H1 (cell line): Measurements from ENCODE around the gene NDUFB2. TPM values are rescaled to one million over a fixed set of nuclear protein-coding genes. Genes with fewer than 3 reads are reported as not detected.

Experiments used
- CTCF ChIA-PET: fragments of 300-600 bp; sonication (Branson Sonifier 250); formaldehyde crosslinking; loops from one replicate; lab custom pipeline; 2021; ENCODE audit not compliant: partially characterized antibody; lab: Charles Lee
- POLR2A ChIA-PET: fragments of 300-600 bp; sonication (Branson Sonifier 250); formaldehyde crosslinking; loops from one replicate; lab custom pipeline; 2021; ENCODE audit warnings: inconsistent platforms; ENCODE audit not compliant: partially characterized antibody; lab: Charles Lee
- DNase-seq, 2 experiments: peaks; one replicate each; pipeline versions ENCODE4 v3.0.0 to v3.0.0-alpha.2; 2010 to 2022; ENCODE audit warnings: low spot score in 2 of 2, low read depth in 1 of 2, mixed read lengths in 1 of 2
- FAIRE-seq: peaks from 2 replicates; lab custom pipeline; 2011; peaks lifted over from hg19 to GRCh38; lab: Jason Lieb, UNC
- H2AFZ ChIP-seq: 2 replicates; pipeline ENCODE4 v1.8.1; 2012; ENCODE audit warnings: low read length, inconsistent platforms
- H2AK5ac ChIP-seq: 2 replicates; pipeline ENCODE4 v1.6.1; 2013; ENCODE audit warnings: low read depth, low read length
- H2BK120ac ChIP-seq: replicated peaks from 2 replicates; pipeline ENCODE3; 2013; ENCODE audit warnings: low read depth, low read length, inconsistent platforms
- H2BK12ac ChIP-seq: 2 replicates; pipeline ENCODE4 v1.6.1; 2013; ENCODE audit warnings: low read depth, low read length
- H2BK15ac ChIP-seq: 2 replicates; pipeline ENCODE4 v1.6.1; 2013; ENCODE audit warnings: low read length
- H2BK20ac ChIP-seq: 2 replicates; pipeline ENCODE4 v1.6.1; 2013; ENCODE audit warnings: low read length
- H2BK5ac ChIP-seq: 2 replicates; pipeline ENCODE4 v1.6.1; 2013; ENCODE audit warnings: low read depth, low read length
- H3K14ac ChIP-seq: 2 replicates; pipeline ENCODE4 v1.6.1; 2013; ENCODE audit warnings: inconsistent platforms; ENCODE audit not compliant: insufficient read length
- H3K18ac ChIP-seq: 2 replicates; pipeline ENCODE4 v1.6.1; 2013; ENCODE audit warnings: low read length; ENCODE audit errors: extremely low read depth
- H3K23ac ChIP-seq: 2 replicates; pipeline ENCODE4 v1.6.1; 2013; ENCODE audit warnings: inconsistent platforms; ENCODE audit not compliant: insufficient read length
- H3K23me2 ChIP-seq: 2 replicates; pipeline ENCODE4 v1.6.1; 2013; ENCODE audit warnings: low read depth, low read length
- H3K27ac ChIP-seq: 2 replicates; pipeline ENCODE4 v1.6.1; 2011; ENCODE audit warnings: low read depth, low read length, inconsistent platforms
- H3K27me3 ChIP-seq, 4 experiments: replicated peaks in 1 of 4; 1 replicate in 1 of 4; 2 replicates in 3 of 4; pipeline versions ENCODE4 v1.6.1 to v1.8.1; 2011 to 2013; ENCODE audit warnings: low read length in 3 of 4, mild to moderate bottlenecking in 3 of 4, inconsistent platforms in 2 of 4, mixed read lengths in 2 of 4, moderate library complexity in 1 of 4; ENCODE audit not compliant: control insufficient read depth in 3 of 4, insufficient read depth in 3 of 4; ENCODE audit errors: extremely low read depth in 1 of 4
- H3K36me3 ChIP-seq, 4 experiments: 2 replicates each; pipeline versions ENCODE4 v1.6.1 to v1.8.1; 2011 to 2013; ENCODE audit warnings: mild to moderate bottlenecking in 4 of 4, low read length in 3 of 4, moderate library complexity in 2 of 4, control low read depth in 1 of 4, inconsistent platforms in 1 of 4; ENCODE audit not compliant: insufficient read depth in 4 of 4, control insufficient read depth in 2 of 4
- H3K4ac ChIP-seq: replicated peaks from 2 replicates; pipeline ENCODE3; 2013; ENCODE audit warnings: low read length, low read depth, mixed read lengths, inconsistent platforms; ENCODE audit not compliant: insufficient read length
- H3K4me1 ChIP-seq, 4 experiments: replicated peaks in 1 of 4; 1 replicate in 1 of 4; 2 replicates in 3 of 4; pipeline versions ENCODE4 v1.6.1 to v1.8.1; 2011 to 2013; ENCODE audit warnings: low read length in 3 of 4, inconsistent platforms in 2 of 4, mixed read lengths in 1 of 4; ENCODE audit not compliant: insufficient read depth in 4 of 4, control insufficient read depth in 3 of 4
- H3K4me2 ChIP-seq, 2 experiments: 2 replicates each; pipeline versions ENCODE4 v1.6.1 to v1.8.1; 2011 to 2013; ENCODE audit warnings: low read depth in 2 of 2, low read length in 2 of 2, control low read depth in 1 of 2, inconsistent platforms in 1 of 2, mild to moderate bottlenecking in 1 of 2; ENCODE audit not compliant: insufficient read depth in 1 of 2
- H3K4me3 ChIP-seq, 4 experiments: fragments of 200-600, 300-600 bp in 1 of 4; sonication (generic), shearing (Covaris generic), sonication (Bioruptor Twin) in 1 of 4; 2 replicates each; pipeline versions ENCODE4 v1.5.1 to v1.8.1; 2011 to 2016; ENCODE audit warnings: low read length in 4 of 4, low read depth in 3 of 4, control low read depth in 2 of 4, inconsistent platforms in 2 of 4, mild to moderate bottlenecking in 2 of 4, mixed read lengths in 1 of 4, moderate library complexity in 1 of 4; ENCODE audit not compliant: insufficient read depth in 2 of 4; ENCODE audit errors: extremely low read depth in 1 of 4
- H3K56ac ChIP-seq: replicated peaks from 2 replicates; pipeline ENCODE3; 2013; ENCODE audit warnings: low read depth, mild to moderate bottlenecking, mixed read lengths, low read length, inconsistent platforms; ENCODE audit not compliant: insufficient read length
- H3K79me1 ChIP-seq: 2 replicates; pipeline ENCODE4 v1.6.1; 2013; ENCODE audit warnings: low read depth, low read length, control low read depth
- H3K79me2 ChIP-seq, 2 experiments: 2 replicates each; pipeline versions ENCODE4 v1.6.1 to v1.8.1; 2012 to 2013; ENCODE audit warnings: low read length in 2 of 2, mild to moderate bottlenecking in 2 of 2, inconsistent platforms in 1 of 2; ENCODE audit not compliant: insufficient read depth in 2 of 2, control insufficient read depth in 1 of 2
- H3K9ac ChIP-seq, 4 experiments: replicated peaks in 1 of 4; 1 replicate in 1 of 4; 2 replicates in 3 of 4; pipeline versions ENCODE4 v1.6.1 to v1.8.1; 2011 to 2013; ENCODE audit warnings: low read depth in 3 of 4, low read length in 3 of 4, control low read depth in 2 of 4, mild to moderate bottlenecking in 2 of 4, moderate library complexity in 2 of 4, inconsistent platforms in 1 of 4; ENCODE audit errors: extremely low read depth in 1 of 4
- H3K9me3 ChIP-seq, 2 experiments: 2 replicates each; pipeline versions ENCODE4 v1.6.1 to v1.8.1; 2012 to 2013; ENCODE audit warnings: mild to moderate bottlenecking in 2 of 2, moderate library complexity in 2 of 2, control low read depth in 1 of 2, inconsistent platforms in 1 of 2, low read depth in 1 of 2, low read length in 1 of 2, mixed read lengths in 1 of 2; ENCODE audit not compliant: insufficient read depth in 2 of 2
- H4K20me1 ChIP-seq, 2 experiments: replicated peaks in 1 of 2; 2 replicates each; pipeline versions ENCODE3 to v1.8.1; 2011 to 2013; ENCODE audit warnings: inconsistent platforms in 2 of 2, low read length in 2 of 2, mild to moderate bottlenecking in 1 of 2; ENCODE audit not compliant: insufficient read depth in 2 of 2, control insufficient read depth in 1 of 2
- H4K5ac ChIP-seq: 2 replicates; pipeline ENCODE4 v1.6.1; 2013; ENCODE audit warnings: low read length, low read depth, mixed read lengths, inconsistent platforms; ENCODE audit not compliant: insufficient read length
- H4K8ac ChIP-seq: 2 replicates; pipeline ENCODE4 v1.8.0; 2013; ENCODE audit warnings: mild to moderate bottlenecking, moderate library complexity, low read length, inconsistent platforms; ENCODE audit not compliant: insufficient read depth; ENCODE audit errors: extremely low read depth
- H4K91ac ChIP-seq: replicated peaks from 2 replicates; pipeline ENCODE3; 2013; ENCODE audit warnings: low read length, mixed read lengths, inconsistent platforms; ENCODE audit not compliant: insufficient read length
- BRCA1 ChIP-seq: IDR thresholded peaks from 2 replicates; pipeline ENCODE4 v1.6.1; 2012; ENCODE audit warnings: low read depth, low read length, improper control_type of control experiment
- CTCF ChIP-seq, 3 experiments: IDR thresholded peaks; 1 replicate in 2 of 3; 2 replicates in 1 of 3; pipeline versions ENCODE4 v1.5.1 to v1.6.1; 2011; ENCODE audit warnings: low read length in 3 of 3, mild to moderate bottlenecking in 3 of 3, inconsistent platforms in 2 of 3, low read depth in 1 of 3, moderate library complexity in 1 of 3; ENCODE audit not compliant: insufficient read depth in 1 of 3; ENCODE audit errors: control extremely low read depth in 1 of 3
- JUN ChIP-seq: IDR thresholded peaks from 2 replicates; pipeline ENCODE4 v1.6.1; 2011; ENCODE audit warnings: low read depth, mild to moderate bottlenecking, improper control_type of control experiment, low read length
- MAFK ChIP-seq: IDR thresholded peaks from 2 replicates; pipeline ENCODE4 v1.6.1; 2012; ENCODE audit warnings: low read depth, mild to moderate bottlenecking, improper control_type of control experiment, low read length
- MAX ChIP-seq: IDR thresholded peaks from 2 replicates; pipeline ENCODE4 v1.6.1; 2012; ENCODE audit warnings: inconsistent platforms
- RBBP5 ChIP-seq: IDR thresholded peaks from 2 replicates; pipeline ENCODE4 v1.7.1; 2012; ENCODE audit warnings: low read depth, mild to moderate bottlenecking, inconsistent platforms, low read length, moderate library complexity, borderline replicate concordance
- RXRA ChIP-seq: IDR thresholded peaks from 2 replicates; pipeline ENCODE4 v1.6.1; 2011; ENCODE audit warnings: low read depth, mild to moderate bottlenecking, low read length, moderate library complexity; ENCODE audit not compliant: insufficient read depth
- WGBS, 2 experiments: shearing (Covaris generic) in 1 of 2; methylation state at CpG; one replicate each; pipeline versions ENCODE4 v1.1.6 to v1.1.7; 2013 to 2015; ENCODE audit warnings: low lambda C conversion rate in 2 of 2, mixed read lengths in 2 of 2, inconsistent platforms in 1 of 2, low coverage in 1 of 2, missing lambda C conversion rate in 1 of 2; ENCODE audit not compliant: insufficient replicate concordance in 2 of 2, insufficient coverage in 1 of 2, insufficient read length in 1 of 2; ENCODE audit errors: extremely low coverage in 1 of 2, missing lambda C conversion rate in 1 of 2; 5-methylcytosine and 5-hydroxymethylcytosine counted together
- polyA plus RNA-seq, 7 experiments: library from polyadenylated mRNA; depleted of rRNA in 3 of 7; stranded (reverse) in 5 of 7; unstranded in 2 of 7; fragments of >200 nt in 5 of 7; fragments of 200-250 nt in 2 of 7; gene quantifications; 1 replicate in 5 of 7; 2 replicates in 1 of 7; 4 replicates in 1 of 7; pipeline versions ENCODE4 v1.2.1 to v1.2.3, GENCODE V29; 2011 to 2013; ENCODE audit warnings: missing spikeins in 2 of 7, mixed read lengths in 2 of 7
- total RNA-seq: library from RNA; stranded (reverse); fragmentation: NEBNext Ultra II Directional; extraction: Animal tissue kit (Norgen Biotek cat#: 25700); gene quantifications from 2 replicates; pipeline ENCODE4 v1.2.1, GENCODE V29; 2021

Gene NDUFB2
- total and polyA plus RNA-seq, 2 of the 8 experiments (the other 6 are each of a cell fraction or from before 2014, with no cell fraction given): 168 to 881 TPM

- CTCF ChIA-PET: interaction anchor here (1.2 to 5.5 kb wide), 5 partner anchors 8 to 331 kb away, joined by 3 to 38 read pairs (median 3); partner anchors contain the start of gene MRPS33
These were observed 12.9 kb upstream of the NDUFB2 start for GRCh38 chr7:140683657-140684056.

More at GRCh38 chr7:140683657-140684056, 12.9 kb upstream of the NDUFB2 start:
- Histone ChIP-seq H3K4me2 (no peak overlapping the region), H3K9ac (no peak overlapping the region), H2AFZ (no peak overlapping the region), H3K27me3 (no peaks in the 10 kb centered on the region), H3K79me2 (no peaks in the 10 kb centered on the region), H4K20me1 (no peaks in the 10 kb centered on the region), H4K91ac (no peak overlapping the region)
- no peak for FAIRE-seq
- 84% methylated on average over 3 of the region's 3 CpGs; no CpG with 5 or more reads in 1 of the 2 experiments for WGBS, 2 experiments
- no peak for TF ChIP-seq MAFK
- TF ChIP-seq MAX: no peak
- no peak for TF ChIP-seq RXRA
- TF ChIP-seq CTCF (IDR thresholded peaks at IDR 0.05; ENCODE audit: control extremely low read depth in 1 of 3, insufficient read depth in 1 of 3, low read depth in 1 of 3, low read length in 3 of 3): no peak
- TF ChIP-seq BRCA1: no peak
- TF ChIP-seq RBBP5: no peak
- TF ChIP-seq JUN: no peak
- TF ChIP-seq, all 59 proteins: peak for 0
- no peak overlapping the region for H3K4me3 ChIP-seq
- no peak overlapping the region for H3K27ac ChIP-seq
- H2BK5ac ChIP-seq: no peak overlapping the region
- no peaks in the 10 kb centered on the region; a peak in 1 of 8 replicates for H3K36me3 ChIP-seq
- no peak overlapping the region for H3K18ac ChIP-seq
- no peak overlapping the region for H3K56ac ChIP-seq
- no peak overlapping the region for H2BK12ac ChIP-seq
- H3K23ac ChIP-seq: no peak overlapping the region
- no peaks in the 10 kb centered on the region for H3K9me3 ChIP-seq
- no peak overlapping the region for H2BK15ac ChIP-seq
- H3K4ac ChIP-seq: no peak overlapping the region
- no peaks in the 10 kb centered on the region for H3K23me2 ChIP-seq
- DNase-seq: no peak
- 0 out of 7 replicates have a peak, but pooled peaks cover 0 to 2% (median 0%) of the 10 kb centered on the region in 4 experiments for H3K4me1 ChIP-seq
- H2BK20ac ChIP-seq: no peak overlapping the region
- H4K5ac ChIP-seq: no peak overlapping the region
- no peak overlapping the region for H4K8ac ChIP-seq
- POLR2A ChIA-PET: interaction anchor here (1.6 kb wide), 1 partner anchor 15 kb away, joined by 4 read pairs; no protein-coding TSS in a partner anchor
- H2BK120ac ChIP-seq: no peak overlapping the region
- H2AK5ac ChIP-seq: no peak overlapping the region
- no peaks in the 10 kb centered on the region for H3K79me1 ChIP-seq
- no peak overlapping the region for H3K14ac ChIP-seq
